GM21423 (cell line): ENCODE measurements around the gene CELF4.
"Not testable (repeated sequence)": the region's sequence is repeated elsewhere in the genome, so short reads cannot be mapped to it uniquely, and the experiment has no call there.

Source experiments
- ATAC-seq: cut with Tn5 transposase; IDR thresholded peaks from one replicate; pipeline ENCODE4 v1.9.1; 2021; ENCODE audit warnings: mild to moderate bottlenecking, moderate library complexity; ENCODE audit not compliant: unreplicated experiment

Gene CELF4

DNA sequence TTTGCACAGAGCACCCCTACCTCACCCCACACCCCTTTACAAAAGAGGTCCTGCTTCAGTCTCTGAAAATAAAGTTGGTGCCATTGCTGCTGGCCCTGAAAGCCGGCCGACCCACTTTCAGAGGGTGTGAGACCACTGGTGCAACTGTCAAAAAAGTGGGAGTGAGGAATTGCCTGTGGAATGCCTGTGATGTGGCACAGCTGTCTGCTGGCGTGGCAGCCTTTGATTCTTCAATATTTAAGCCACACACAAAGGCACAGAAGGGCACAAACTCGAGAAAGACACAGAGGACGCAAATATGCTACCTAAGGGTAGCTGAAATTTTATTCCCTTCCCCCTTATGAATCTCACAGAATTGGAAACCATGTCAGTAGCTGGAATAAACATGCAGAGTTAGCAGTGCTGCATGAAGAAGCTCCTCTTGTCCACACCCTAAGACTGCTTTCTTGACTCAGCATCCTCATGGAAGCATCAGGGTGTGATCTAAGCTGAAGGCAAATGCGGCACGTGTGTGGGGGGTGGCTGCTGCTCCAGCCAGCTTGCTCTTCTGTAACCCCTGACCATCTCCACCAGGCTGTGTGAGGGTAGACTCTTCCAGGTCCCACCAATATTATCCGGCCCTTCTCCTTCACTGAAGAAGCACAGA is 92.3 kb downstream of the CELF4 start:
- no peak for ATAC-seq

DNA sequence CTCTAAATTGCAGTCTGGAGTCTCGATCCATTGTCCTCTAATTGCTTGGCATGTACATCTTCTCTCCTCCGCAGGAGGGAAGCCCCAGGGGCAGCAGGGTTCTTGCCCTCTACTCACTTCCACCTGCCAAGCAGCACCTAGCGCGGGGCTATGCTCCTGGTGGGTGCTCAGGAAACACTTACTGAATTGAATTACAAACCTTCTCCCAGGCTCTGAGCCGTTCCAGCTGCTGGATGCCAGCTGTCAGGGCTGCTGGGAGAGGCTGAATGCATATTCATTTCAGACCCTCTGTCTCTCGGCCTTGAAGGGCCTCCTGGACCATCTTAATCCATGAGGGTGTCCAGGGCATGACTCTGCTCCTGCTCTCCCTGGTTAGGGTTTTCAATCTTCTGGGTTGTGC is 94.0 kb downstream of the CELF4 start:
- ATAC-seq: no peak

DNA sequence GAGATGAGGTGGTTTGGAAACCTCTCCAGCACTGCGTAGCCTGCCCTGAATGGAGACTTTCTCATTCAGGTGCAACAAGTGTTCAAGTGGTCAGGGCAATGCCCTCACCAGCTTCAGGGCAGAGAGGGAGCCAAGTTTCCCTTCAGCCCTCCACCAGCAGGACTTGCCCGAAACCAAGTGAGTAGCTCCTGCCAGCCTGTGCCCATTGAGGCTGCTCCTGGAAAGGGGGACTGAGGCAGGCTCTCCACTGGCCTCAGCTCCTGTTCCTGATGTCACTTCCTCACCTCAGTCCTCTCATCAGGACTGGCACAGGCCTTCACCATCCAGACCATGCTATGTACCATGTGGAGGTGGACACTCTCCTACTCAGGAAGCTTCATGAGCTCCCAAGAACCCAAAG is 94.6 kb downstream of the CELF4 start:
- ATAC-seq: no peak

DNA sequence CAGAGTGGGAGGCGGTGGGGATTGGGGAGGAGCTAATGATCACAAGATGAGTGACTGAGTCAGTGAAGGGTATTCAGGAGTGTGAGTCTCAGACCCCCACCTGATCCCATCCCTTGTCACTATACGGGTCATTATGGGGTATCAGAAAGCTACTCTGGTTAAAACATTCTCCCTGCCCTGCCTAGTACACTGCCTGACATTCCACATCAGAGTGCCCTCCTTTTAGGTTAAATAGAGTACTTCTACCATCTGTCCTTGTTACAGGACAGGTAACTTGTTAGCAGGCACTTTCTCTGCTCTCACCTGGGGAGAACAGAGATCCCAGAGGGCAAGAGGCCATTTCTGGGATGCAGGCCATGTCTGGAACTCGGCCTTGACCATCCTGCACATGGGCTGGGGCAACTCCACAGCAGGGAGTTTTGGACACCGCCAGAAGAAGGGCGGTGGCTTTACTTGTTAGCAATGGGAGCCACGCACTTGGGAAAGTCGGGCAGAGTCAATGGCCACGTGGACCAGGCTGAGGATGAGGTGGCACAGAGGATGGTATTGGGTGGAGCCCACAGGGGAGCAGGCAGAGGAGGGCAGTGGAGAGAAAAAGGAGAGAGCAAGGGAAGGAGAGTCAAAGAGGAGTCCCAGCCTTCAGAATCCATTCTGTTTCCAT is 98.5 kb downstream of the CELF4 start:
- no peak for ATAC-seq

DNA sequence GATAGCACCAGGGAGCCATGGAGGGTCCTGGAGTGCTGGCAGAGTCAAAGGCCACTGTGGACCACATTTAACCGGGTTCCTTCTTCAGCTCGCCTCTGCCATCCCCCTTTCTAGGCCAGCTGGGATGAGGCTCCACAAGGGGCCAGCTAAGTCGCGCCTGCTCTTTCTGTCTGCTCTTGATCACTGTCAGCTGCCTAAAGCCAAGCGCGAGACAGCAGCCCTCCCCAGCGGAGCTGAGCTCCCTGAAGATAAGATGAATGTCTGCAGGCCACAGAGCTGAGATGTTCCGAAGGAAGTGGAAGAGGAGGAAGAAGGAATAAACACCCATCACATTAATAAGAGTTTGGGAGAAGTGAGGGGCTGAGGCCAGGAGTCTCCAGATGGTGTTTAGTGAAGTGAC is 99.6 kb downstream of the CELF4 start:
- ATAC-seq: no peak

DNA sequence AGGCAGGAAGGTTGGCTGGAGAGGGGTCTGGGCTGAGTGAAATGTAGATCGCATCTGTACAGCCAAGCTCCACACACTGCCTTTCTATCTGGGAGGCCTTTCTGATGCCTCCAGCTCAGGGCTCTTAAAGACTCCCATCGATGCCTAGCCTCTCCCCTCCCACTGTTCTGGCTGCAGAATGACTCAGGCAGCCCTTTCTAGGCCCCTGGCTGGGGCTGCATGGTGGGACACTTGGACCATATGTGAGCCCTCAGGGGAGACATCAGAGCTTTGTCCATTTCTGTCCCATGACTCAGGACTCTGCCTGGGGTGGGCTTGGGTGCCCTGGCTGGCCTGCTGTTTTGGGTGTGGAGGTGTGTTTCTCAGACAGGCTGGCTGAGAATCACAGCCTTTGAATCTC is 101.3 kb downstream of the CELF4 start:
- ATAC-seq: no peak

DNA sequence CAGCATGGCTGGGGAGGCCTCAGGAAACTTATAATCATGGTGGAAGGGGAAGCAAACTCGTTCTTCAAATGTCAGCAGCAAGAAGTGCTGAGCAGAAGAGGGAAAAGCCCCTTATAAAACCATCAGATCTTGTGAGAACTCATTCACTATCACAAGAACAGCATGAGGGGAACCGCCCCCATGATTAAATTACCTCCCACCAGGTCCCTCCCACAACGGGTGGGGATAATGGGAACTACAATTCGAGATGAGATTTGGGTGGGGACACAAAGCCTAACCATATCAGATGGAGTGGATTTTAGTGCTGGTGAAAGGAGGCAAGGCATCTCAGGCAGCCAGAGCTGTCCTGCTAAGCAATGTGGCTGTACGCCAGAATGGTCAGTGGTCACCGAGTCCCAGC is 104.3 kb downstream of the CELF4 start:
- ATAC-seq: not testable (repeated sequence)

DNA sequence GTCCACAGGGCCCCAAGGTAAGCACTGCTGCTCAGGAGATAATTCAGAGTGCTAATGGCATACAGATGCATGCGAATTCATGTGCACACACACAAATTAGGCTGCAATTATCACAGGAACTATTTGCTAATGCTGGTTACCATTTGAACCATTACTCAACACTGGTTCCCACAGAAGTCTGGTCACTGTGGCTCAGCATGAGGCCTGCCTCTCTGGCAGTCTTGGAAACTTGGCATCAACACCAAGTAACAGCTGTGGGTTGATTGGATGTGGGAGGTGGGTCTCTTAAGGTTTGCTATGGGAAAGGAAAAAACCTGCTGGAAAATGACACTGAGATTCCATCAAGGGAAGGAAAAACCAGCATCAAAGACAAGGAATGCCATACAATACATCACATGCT is 105.0 kb downstream of the CELF4 start:
- ATAC-seq: no peak

DNA sequence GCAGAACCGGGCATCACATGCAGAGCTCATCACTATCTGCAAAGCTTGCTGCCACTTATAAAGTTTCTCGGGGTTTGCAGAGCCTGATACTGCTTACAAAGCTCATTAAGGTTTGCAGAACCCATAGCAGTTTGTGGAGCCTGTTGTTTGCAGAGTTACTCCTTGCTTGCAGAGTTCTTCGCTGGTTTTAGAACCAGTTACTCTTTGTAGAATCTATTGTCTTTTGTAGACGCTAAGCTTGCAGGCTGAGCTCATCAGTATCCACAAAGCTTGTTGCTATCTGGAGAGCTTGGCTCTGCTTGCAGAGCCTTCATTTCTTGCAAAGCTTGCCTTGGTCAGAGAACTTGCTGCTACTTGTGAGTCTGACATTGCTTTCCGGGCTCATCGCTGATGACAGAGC is 106.9 kb downstream of the CELF4 start:
- no peak for ATAC-seq

DNA sequence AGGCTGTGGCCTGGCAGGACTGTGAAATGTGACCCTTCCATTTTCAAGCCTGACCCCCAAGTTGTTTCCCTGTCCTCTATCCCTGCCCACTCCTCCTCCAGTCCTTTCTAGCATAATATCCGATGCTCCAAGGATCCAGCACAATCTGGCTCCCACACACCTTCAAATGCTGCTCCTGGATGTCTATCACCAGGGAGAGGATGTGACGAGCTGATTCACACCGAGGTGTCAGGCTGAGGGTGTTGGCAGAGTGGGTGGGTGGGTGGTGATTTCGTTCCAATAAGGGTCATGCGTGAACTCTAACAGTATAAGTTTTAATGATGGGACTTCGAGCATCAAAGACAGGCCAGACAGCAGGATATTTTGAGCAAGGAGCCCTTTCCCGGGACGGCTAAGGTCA is 107.8 kb downstream of the CELF4 start:
- ATAC-seq: no peak

DNA sequence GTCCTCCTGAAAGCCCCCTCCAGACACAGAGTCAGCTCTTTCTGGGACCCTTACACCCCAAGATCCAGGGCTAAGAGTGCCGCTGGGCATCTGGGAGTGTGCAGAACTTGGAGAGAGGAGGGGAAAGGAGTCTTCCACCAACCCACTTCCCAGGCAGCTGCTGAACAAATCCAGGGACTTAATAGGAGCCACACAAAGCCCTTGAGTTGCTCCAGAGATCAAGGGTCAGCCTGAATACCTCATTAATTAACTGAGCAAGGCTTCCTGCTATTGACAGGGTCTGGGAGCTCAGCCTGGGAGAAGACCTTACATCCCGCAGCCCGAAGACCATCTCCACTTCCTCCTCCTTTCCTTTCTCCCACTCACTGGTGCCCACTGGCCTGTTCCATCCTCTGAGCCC is 108.3 kb downstream of the CELF4 start:
- ATAC-seq: no peak

DNA sequence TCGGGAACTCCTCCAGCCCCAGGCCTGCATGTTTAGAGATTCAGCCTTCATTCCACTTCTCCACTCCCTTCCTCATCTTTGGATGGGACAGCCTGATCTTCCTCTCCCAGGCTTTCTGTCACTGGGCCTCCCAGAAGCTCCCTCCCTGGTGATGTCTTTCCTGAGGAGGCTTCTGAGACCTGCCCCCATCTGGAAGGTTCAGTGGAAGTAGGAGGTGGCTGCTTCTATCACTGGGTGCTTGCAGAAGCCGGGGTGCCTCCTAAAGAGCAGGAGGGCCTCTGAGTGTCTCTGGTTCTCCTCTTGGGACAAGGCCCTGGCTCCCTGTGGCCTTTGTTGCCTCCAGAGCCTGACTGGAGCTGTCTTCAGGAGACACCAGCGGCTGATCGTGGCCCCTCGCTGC is 108.7 kb downstream of the CELF4 start:
- ATAC-seq: no peak

DNA sequence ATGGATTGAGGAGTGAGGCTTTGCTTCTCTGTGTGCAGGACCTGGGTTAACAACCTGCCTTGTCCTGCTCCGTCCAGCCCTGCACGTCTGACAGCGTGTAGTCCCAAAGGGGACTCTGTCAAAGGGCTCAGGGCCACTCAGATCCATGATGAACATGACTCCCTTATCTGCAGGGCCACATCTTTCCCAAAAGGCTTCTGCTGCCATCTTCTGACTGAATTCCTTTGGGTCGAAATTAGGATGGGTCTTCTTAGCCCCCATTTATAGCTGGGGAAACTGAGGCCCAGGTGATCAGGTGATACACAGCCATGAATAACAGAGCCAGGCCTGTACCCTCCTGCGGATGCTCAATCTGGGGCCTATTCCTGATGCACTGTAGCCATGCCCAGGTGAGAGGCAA is 109.2 kb downstream of the CELF4 start:
- no peak for ATAC-seq

DNA sequence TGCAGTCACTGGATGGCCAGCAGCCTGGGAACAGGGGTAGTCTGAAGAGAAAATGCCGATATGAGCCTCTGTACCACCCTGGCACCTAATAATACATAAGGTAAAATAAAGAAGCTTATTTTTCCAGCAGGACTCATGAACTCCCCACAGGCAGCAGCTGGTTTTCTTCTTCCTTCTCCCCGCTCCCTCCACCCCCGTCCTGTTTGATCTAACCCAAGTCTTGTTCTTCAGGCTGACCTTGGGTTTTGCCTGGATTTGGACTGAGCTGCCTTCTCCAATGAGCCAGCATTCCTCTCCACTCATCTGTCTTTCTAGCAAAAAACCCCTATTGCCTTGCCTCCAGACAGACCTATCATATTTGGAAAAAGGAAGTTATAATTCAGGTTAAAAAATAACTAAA is 111.8 kb downstream of the CELF4 start:
- no peak for ATAC-seq

DNA sequence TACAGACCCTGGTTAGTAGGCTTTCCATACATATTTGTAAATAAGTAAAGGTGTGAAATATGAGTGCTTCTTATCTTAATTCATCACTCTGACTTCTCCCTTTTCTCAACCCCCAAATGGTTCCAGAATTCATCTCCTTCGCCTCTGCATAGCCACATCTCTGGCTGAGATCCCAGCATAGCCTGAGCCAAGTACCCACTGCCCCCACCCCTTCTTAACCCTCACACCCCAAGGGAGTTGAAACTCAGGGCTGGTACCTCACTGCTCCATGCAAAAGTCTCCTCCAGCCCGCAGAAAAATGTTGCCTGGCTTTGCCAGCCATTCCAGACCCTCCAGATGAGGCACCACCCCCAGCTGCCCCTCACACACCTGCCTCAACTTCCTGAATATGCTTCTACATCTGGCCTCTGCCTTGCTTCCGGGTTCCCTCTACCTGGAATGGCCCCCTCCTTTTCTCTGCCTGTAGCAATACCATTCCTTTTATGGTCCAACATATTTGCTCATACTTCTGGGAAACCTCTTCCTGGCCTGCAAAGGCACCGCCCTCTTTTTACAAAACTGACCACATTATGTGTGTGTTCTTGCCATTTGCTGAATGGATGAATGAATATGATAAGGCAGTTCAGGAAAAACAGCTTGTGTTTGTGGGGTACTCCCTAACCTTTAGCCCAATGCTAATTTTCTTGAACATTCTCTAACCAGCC is 112.8 kb downstream of the CELF4 start:
- no peak for ATAC-seq

DNA sequence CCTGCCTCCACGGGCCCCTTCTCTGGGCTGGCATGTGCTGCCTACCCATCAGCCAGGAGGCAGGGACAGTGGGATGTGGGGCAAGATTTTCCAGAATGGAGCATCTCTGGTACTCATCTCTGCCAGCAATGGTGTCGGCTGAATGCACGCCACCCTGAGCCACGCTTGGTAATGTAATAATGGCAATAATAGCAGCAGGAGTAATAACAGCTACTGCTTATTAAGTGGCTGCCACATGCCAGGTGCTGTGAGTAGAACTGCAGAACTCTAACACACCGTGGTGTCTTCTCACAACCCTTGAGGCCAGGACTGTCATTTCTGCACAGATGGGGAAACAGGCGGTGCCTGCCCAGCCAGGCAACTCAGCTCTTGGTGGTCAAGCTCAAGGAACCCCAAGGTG is 113.6 kb downstream of the CELF4 start:
- no peak for ATAC-seq

DNA sequence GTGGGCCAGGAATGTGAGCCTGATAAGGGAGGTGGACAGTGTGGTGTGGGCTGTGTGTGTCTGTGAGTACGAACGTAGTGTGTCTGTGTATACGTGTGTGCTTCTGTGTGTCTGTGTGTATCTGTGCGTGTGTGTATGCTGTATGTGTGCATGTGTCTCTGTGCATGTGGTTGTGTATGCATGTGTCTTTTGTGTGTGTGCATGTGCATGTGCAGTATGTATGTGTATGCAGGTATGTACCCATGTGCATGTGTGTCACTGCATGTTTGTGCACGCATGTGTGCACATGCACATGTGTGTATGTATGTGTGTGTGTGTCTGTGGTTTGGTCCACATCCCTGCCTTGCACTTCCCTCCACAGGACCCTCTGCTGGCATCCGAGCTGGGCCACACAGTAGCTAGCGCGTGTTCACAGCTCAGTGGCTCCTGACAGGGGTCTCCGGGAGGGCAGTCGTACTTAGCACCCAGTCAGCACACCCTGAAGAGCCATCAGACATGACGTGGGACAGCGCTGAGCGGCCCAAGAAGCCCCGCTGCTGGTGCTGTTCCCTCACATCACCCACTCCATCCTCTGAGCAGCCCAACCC is 114.3 kb downstream of the CELF4 start:
- no peak for ATAC-seq

DNA sequence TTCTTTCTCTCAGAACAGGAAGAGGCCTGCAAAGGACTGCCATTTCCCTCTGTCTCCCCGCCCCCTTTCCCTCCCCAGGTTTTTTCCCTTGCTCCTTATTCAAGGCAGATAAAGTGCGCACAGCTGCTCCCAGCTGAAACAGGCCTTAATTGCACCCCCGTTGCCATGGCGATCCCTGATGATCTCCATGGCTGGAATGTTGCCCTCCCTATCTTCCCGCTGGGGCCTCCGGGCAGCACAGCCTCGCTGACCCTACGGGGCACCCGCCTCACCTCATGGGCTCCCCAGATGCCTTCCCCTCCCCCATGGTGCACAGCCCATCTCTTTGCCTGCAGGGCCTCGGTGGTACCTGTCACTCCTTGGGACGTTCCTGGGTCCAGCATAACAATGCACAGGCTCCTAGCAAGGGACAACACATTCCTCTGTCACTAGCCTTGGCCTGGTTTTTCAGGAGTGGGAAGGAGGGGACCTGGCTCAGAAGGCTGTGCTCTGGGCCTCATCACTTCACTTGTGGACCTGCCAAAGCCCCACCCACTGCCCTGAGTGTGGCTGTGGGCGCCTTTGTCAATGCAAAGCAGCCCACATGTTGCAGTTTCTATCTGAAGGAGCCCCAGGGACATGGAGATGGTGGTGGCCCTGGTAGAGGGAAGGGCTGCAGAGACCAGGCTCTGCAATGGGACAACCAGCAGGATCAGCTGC is 115.0 kb downstream of the CELF4 start:
- no peak for ATAC-seq

DNA sequence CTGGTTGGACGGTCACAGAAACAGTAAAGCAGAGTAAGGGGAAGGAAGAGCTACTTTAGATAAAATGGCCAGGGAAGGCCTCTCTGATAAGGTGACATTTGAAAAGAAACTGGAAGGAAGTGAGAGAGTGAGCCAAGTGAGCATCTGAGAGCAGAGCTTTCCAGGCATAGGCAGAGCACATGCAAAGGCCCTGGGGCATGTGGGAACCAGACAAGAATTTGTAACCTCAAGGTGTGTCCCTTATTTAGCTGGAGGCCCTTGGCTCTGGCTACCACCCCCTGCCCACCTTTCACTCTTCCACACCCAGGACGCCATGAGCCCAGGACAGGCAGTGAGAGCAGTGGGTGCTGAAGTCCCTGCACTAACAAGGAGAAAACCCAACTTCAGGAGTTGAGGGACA is 116.0 kb downstream of the CELF4 start:
- ATAC-seq: no peak

DNA sequence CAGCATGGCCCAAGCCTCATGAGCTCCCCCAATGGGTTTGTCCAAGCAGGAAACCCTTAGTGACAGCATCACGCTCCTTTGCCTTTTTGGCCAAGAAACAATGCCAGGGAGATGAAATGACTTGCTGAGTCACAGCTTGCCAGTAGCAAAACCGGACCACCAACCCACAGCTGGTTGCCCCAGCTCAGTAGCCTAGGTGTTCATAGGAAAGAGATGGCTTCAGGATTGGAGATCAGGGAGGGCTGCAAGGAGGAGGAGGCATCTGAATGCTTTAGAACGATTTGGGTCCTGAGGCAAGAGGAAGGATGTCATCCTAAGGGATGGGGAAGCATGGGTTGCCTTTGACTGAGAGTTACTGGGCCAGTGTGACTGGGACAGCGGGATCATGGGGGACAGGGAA is 116.7 kb downstream of the CELF4 start:
- no peak for ATAC-seq
